ENCODE data around the gene LRRC61.

Gene LRRC61

GRCh38 chr7:150371996-150372270, 48.8 kb downstream of the LRRC61 start:
- no peak for DNase-seq

GRCh38 chr7:150372271-150373048, 49.3 kb downstream of the LRRC61 start:
- DNase-seq: no peak

DNA sequence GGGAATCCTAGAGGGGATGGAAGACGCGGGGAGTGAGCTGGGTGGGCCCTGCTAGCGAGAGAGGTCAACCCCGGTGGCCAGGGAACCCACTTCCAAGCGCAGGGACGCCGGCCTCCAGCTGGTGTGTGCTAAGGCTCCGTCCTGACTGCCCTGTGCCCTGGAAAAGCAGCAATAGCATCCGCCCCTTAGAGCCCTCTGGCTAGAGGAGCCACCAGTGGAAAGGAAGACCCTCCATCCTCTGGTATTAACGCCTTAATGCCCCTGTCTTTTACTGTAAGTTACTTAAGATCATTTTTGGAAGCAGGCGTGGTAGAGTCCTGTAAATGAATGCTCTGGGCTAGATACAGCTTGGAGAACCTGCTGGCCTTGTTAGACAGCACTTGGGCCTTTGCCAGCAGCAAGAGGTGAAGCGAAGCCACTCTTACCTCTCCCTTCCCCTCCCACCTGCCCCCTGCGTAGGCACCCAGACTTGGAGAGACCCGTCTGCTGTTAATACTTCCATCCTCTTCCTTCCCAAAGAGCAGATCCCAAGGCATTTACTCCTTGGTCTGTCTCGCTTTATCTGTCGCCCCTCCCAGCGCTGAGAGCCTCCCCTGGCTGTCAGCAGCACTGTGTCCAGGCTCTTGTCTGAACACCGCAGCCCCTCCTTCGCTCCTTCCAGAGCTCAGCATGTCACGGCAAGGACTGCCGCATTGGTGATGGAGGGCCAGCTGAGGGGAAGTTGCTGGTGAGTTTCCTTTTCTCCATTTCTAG, 50.1 kb downstream of the LRRC61 start:
- no peak for DNase-seq

- DNase-seq: no peak
Measured at GRCh38 chr7:150374026-150374425, 50.9 kb downstream of the LRRC61 start.

- DNase-seq: no peak
Measured at GRCh38 chr7:150374472-150374871, 51.3 kb downstream of the LRRC61 start.

- DNase-seq: no peak
Measured at GRCh38 chr7:150375662-150376521, 52.7 kb downstream of the LRRC61 start.

DNA sequence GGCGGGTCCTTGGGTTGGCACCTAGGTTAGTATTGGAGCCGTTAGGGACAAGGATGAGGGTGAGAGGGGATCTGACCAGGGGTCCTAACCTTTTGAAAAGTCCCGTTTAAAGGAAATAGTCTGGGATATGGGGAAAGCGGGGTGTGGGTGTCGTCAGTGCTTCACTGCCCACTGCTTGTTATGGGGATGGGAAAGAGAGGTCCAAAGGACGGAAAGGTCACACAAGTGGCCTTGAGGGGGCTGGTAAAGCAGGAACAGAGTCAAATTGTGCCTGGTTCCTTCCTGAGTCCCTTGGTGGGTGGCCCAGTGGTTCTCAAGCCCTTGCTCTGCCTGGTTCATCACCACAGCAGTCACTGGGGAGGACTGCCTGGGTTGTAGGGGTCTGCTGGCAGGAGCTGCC, 53.4 kb downstream of the LRRC61 start:
- DNase-seq: no peak

- DNase-seq: no peak
Measured at GRCh38 chr7:150377196-150377595, 54.0 kb downstream of the LRRC61 start.

- DNase-seq: no peak
Measured at GRCh38 chr7:150377635-150378034, 54.5 kb downstream of the LRRC61 start.

- DNase-seq: peak; percentile 78
Measured at GRCh38 chr7:150378115-150378852, 55.1 kb downstream of the LRRC61 start.

- DNase-seq: peak; percentile 93
Measured at GRCh38 chr7:150378853-150379440, 55.8 kb downstream of the LRRC61 start, which contains the start of gene ZNF775. TSS of gene ZNF775 (plus strand) at chr7:150379330. CDS start at chr7:150388471, 9,141 bp downstream.

DNA sequence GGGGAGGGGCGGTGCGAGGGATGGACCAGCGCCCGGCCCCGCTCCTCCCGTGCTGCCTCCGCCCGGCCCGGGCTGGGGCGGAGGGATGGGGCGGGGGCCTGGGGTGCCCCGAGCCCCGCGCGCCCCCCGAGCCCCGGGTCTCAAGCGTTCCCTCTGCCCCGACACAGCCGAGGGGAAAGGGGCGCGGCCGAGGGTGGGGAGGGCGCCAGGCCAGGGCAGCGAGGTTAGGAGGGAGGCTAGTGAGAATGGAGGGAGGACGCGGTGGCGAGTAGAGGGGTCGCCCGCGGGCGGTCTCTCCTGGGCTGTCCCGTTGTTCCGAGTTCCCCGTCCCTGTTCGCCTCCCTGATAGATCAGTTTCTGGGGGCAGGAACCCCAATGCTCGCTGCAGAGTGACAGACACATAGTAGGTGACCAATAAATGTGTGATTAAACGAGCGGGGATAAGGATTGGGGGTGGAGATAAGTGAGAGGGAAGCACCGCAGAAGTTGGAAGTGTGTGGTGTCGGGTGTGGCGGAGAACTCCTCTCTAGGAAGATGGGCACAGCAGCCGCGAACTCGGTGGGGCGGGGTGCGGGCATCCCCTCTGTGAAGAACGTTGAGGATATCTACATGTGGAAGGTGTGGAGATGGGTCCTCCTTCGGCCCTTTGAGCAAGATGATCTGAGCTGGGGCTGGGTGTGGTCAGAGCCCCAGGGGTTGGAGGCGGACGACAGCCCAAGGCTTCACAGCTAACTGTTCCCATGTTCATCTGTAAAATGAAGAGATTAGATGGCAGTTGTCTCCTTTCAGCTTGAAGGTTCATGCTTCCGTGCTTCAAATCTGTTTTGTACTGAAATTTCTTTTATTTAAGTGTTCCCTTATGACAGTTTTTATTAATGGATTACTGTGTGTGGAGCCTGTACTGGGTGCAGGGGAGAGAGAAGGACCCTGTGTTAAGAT, 56.6 kb downstream of the LRRC61 start:
- peak; percentile 37 for DNase-seq

DNA sequence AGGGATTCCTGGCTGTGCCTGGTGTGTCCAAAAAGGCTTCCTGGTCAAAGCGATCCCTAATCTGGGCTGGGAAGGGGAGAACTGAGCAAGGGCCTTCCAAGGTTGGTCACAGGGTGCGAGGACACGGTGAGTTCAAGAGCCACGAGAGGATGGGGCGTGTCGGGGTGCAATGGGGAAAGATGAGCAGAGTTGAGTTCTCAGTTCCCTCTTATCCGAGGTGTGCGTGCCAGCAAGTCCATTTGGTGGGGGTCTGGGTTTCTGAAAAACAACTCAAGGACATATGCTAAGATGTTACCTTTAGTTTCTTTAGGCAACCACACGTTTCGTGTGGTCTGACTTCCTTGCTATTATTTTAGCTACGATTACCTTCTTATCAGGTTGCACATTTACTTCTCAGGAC, 57.3 kb downstream of the LRRC61 start:
- no peak for DNase-seq

DNA sequence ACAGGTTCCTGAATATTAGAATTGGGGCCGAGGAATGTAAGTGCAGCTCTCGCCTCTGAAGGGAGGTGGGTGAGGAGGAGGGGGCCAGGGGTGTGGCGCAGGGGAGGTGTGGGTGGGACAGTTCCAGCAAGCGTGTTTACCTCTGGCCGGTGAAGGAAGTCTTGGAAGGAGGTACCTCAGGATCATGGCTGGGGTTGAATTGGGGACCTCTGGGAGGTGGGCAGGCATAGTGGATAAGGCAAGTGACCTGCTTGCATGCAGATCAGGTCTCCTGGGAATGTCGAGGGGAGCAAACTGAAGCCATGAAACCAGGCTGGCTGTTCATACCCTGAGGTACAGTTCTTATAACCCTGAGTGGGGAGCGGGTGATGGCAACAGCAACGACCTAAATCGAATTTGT, 57.9 kb downstream of the LRRC61 start:
- DNase-seq: no peak

- no peak for DNase-seq
Measured at GRCh38 chr7:150381785-150382122, 58.6 kb downstream of the LRRC61 start.

- no peak for DNase-seq
Measured at GRCh38 chr7:150382123-150382843, 59.1 kb downstream of the LRRC61 start.

DNA sequence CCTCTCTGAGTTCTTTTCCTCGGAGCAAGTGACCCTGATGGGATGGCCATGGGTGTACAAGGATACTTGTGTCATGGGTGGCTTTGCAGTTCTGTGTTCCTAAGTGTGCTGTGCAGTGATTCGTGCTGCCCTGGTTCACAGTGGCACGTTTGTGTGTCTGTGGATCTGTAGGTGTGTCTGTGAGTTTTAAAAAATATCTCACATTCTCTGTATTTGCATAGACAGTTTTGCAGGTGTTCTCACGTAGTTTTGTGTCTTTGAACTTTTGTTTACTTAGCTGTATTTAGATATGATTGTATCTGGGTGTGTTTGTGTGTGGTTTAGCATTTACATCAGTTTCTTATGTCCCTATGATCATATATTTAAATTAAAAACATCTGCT, 59.7 kb downstream of the LRRC61 start:
- DNase-seq: no peak

DNA sequence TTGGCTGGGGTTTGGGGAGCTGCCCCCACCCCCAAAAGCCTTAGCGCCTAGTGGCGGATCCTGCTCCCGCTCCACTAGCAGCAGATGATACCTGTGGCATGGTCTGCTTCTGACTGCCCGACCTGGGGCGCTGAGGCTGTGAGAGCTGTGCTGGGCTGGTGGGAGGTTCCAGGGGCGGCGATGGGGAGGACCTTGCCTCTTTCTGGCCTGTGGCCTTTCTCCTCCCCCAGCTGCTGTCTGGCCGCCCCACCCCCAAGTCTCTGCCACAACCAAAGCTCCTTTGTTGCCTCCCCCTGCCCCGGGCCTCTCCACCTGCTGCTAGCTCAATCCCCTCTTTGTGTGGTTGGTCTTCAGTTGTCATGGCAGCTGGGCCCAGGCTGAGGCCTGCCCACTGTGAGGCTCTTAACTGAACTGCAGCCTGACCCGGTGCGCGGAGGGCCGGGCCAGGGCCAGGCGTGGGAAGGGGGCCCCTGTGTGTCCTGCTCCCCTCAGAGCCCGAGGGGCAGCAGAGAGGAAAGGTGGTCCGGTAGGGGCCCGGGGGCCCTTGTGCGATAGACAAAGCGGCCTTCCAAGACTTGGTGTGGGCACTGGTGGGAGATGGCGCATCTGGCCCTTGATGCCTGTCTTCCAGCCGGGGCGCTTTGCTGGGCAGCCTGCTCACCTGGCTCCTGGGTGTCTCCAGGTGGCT, 60.7 kb downstream of the LRRC61 start:
- no peak for DNase-seq

DNA sequence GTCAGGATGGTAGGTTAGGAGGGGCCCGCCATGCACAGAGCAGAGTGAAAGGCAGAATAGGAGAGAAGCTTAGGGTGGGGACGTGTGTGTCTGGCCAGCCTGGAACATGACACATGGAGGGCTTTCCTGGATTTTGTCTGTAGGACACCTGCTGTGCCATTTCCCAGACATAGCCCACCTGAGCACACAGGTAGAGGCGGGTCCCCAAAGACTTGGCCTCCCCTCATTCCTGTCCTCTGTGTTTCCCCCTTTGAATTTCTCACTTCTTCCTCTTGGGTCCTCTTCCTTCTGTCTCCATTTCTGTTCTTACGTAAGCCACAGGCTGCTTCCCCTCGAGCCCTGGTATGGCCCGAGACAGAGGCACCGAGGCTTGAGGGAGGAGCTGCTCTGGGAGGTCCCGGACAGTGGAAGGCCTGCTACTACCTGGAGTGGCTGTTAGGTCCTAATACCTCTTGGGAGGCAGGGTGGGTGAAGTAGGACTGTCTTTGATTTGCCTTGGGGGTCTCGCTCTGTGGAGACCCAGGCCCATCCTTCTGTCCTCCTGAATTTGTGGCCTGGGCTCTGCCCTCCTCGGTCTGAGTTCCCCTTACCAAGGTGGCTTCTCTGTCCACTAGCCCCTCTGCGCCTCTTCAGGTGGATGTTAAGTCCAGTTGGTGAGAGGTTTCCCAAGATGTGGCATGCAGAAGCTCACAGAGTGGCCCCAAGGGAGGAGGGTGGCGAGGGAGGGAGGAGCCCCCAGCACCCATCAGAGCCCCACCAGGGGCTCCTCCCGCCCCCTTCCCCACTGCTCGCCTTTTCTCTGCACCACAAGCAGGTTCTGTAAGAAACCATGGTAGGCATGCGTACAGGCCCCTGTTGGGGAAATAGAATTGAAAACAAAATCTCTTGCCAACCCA, 61.5 kb downstream of the LRRC61 start:
- DNase-seq: no peak
